ENCODE measurements around the gene AP4B1.
"Not testable (repeated sequence)": the region's sequence is repeated elsewhere in the genome, so short reads cannot be mapped to it uniquely, and the experiment has no call there.

The AP4B1 gene

GRCh38 chr1:113855630-113856400 lies 48.8 kb downstream of the AP4B1 start:
- DNase-seq = no peak

DNA sequence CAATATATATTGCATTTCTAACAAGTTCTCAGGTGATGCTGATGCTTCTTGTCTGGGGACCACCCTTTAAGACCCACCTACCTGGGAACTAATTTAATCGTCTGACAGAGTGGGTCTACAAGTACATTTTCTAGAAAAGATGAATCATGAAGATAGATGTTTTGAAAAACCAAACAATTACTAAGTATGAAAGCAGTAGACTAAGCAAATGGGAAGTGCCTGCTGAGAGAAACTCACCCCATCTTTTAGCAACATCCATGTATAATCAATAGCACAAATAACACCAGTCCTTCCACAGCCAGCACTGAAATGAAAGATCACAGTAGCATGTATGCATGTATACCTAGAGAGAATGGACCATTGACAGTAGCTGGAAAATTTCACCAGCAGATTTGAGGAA lies 50.4 kb downstream of the AP4B1 start:
- DNase-seq = no peak

GRCh38 chr1:113852694-113853093 lies 51.9 kb downstream of the AP4B1 start:
- not testable (repeated sequence) for DNase-seq

- DNase-seq = no peak
Observed at GRCh38 chr1:113850127-113850796, 54.3 kb downstream of the AP4B1 start.

DNA sequence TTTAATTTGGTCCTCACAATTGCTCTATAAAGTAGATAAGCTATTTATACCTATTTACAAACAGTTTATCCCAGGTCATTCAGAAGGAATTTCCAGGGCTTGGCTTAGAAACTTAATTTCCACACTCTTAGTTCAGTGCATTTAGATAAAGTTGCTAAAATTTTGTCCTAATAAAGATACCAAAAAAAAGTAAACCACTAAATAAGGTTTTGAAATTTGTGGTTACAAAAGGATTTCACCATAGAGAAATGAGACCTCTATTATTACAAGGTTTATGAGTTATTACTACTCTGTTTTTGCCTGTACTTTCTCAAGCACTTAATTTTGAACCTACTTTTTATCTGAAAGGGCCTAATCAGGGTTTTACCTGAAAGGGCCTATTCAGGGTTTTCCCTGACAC lies 55.5 kb downstream of the AP4B1 start:
- DNase-seq = no peak

DNA sequence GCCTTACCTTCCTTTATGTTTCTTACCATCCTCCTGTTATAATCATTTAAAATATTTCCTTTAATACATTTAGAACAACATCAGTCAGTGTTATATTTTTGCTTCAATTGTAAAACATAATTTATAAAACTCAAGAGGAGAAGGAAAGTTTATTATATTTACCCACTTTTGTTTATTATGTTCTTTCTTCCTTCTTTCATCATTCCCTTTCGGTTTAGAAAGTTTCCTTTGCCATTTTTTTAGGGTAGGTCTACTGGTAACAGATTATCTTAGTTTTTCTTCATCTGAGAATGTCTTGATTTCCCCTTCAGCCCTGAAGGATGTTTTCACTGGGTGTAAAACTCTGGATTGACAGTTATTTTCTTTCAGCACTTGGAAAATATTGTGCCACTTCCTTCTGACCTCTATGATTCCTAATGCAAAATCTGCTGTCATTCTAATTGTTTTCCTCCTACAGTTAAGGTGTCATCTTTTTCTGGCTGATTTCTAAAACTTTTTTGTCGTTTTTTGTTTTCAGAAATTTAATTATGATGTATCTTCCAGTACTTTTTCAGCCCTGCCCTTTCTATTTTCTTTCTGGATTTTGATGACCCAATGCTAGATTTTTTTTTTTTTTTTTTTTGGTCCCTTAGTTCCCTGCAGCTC lies 58.1 kb downstream of the AP4B1 start:
- no peak for DNase-seq

All from retina (tissue), 1 donor.